Sciatic nerve (tissue), 2 donors: Measurements from ENCODE around the gene EPB41L4A. TPM values are rescaled to one million over a fixed set of nuclear protein-coding genes. Genes with fewer than 3 reads are reported as not detected.
A peak's percentile ranks its signal among the peaks of the same experiment; 100 is the strongest.

ENCODE experiments used
- ATAC-seq: fragments of 200-7000 bp; cut with Tn5 transposase; one replicate; pipeline ENCODE4 v1.9.1; 2020; ENCODE audit warnings: mild to moderate bottlenecking, moderate library complexity
- DNase-seq: peaks from one replicate; pipeline ENCODE4 v3.0.0-alpha.2; 2020; ENCODE audit warnings: low spot score
- intact Hi-C: fragments of 100-400 bp; cut with DNase I; formaldehyde crosslinking; loops from one replicate; pipeline ENCODE4 v1.14.2; 2022
- total RNA-seq: library from RNA; stranded (reverse); fragmentation: NEBNext Ultra II Directional; extraction: Animal tissue kit (Norgen Biotek cat#: 25700); gene quantifications from one replicate; pipeline ENCODE4 v1.2.1, GENCODE V29; 2021
- donor health status: DM: no; HTN: no; CAD: no.
- donor health status: DM: no; HTN: no; CAD: no.

EPB41L4A gene
- total RNA-seq, 1 donor from 2014 or later: 29.4 TPM

DNA sequence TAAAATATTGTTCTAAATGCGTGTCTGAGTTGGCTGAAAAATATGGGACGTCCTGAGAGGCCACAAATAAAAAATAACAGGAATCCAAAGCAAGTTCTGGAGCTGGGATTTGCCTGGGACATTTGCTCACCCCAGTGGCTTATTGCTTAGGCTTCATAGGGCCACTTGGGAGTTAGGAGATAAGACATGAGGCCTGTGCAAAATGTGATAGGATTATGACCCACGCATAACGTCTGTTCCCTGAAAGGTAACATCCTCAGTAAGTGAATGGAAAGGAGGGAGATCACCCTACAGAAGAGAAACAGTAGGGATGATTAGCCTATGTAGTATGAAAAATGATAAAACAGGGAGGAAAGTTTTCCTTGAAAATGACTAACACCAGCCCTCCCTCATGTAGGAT, 269.4 kb downstream of the EPB41L4A start:
- DNase-seq: no peak
- intact Hi-C loops: no loop called here
- no peak for ATAC-seq

DNA sequence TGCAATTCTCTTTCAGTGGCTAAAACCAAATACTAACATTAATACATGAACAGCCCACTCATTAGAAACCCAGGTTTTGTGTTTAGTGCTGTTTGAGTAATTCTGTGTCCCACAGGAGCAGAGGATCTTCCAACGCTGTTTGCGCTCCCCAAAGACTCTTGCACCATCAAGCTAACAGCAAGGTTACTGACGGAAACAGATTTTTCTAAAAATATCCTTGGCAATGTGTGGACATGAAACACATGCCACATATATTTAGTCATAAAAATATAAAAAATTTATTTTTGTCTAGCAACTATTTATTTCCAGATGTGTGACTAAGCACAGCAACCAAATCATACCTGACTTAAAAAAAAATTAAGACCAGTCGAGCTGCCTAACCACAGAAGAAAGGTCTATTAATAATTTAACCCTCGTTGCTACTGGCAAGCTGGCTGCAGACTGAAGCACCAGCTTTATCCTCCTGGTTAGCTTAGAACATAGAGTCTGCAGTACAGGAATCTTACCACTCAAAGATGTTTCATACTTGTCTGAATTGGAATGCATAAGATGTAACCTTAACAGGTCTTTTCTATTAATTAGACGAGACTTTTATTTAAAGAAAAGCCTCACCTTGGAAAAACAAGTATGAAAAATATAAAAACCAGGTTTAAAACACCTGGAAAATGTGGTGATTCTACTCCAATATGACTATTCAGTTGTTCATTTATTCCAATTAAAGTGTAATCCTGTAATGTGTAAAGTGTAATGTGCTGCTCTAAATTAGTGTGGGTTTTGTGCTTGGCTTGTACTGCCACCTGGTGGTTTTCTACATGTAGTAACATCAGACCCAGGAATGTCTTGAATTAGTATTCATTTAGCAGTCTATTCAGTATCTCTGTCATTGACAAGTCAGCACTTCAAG, 272.5 kb downstream of the EPB41L4A start:
- intact Hi-C loops: no loop called here
- DNase-seq: peak; percentile 68
- peak; percentile 96 for ATAC-seq

DNA sequence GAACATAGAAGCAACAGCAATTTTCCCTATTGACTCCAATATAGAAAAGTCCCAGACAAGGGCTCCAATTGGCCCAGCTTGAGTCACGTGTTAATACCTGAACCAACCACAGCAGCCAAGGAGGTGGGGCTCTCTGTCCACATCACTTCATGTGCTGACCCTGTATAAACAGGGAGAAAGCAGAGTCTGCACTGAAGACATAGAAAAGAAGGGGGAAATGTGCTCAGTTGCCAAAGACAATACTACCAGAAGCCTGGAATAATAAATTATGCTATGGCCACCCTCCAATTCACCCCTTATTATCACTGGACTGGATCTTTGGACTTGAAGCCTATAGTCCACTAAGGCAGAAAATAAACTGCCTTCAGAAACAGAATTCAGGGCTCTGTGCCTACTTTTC, 275.4 kb downstream of the EPB41L4A start:
- intact Hi-C loops: loop anchor here (5.0 kb wide), 1 partner anchor 596 kb away; no protein-coding TSS in a partner anchor
- ATAC-seq (no peak), DNase-seq (no peak)

DNA sequence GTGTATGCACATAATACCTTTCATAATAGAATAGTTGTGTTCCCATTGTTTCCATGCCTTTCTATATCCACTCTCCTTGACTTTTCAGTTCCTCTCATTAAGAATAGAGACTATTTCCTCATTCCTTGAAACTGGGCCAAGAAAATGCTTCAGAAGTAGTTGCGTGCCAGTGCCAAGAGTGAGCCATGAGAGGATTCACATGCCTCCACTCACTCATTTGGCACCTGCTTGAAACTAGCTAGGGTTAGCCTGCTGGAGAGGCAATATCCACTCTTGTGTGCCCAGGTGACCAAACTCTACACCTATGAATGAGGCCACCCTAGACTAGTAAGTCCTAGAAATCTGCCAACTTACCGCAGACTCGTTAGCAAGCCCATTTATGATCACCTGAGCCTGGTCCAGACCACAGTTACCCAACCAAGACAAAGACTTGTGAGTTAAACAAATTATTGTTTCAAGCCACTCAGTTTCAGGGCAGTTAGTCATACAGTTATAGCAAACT, 276.3 kb downstream of the EPB41L4A start:
- no peak for ATAC-seq
- no peak for DNase-seq
- intact Hi-C loops: loop anchor here (5.0 kb wide), 1 partner anchor 596 kb away; no protein-coding TSS in a partner anchor

DNA sequence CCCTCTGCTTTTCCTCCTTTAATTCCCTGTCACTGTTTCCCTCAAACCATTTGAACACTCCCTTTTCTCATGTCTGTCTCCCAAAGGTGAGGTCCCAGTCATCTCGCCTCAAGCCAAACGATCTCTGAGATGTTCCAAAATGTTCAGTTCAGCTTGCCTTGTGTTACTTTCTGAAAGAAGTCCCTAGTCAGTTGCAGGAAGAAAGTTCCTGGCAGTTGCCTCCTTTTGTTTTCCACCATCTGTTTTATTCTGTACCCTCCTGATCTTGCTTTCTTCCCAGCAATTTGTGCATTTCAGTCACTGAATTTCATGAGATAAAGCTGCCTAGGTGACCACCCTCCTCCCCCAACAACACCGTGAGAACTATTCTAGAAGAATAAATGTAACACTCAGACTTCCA, 277.5 kb downstream of the EPB41L4A start:
- DNase-seq: no peak
- intact Hi-C loops: loop anchor here (5.0 kb wide), 1 partner anchor 594 kb away; no protein-coding TSS in a partner anchor
- no peak for ATAC-seq

DNA sequence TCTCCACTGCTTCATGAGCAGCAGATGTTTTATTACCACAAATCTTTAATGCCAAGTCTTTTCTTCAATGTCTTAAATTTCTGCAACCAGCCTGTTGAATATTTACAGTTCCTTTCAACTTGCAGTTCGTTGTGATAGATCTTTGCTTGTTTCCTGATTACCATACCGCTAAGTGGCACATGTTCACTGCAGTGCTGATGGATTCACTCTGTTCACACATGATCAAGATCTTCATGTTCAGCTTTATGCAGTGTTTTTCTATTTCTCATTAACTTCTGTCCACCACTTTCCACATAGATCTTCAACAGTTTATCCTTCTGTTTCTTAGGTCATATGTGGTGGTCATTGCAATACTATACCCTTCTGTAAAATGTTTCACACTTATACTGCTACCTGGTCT, 280.6 kb downstream of the EPB41L4A start:
- intact Hi-C loops: no loop called here
- no peak for ATAC-seq
- no peak for DNase-seq

DNA sequence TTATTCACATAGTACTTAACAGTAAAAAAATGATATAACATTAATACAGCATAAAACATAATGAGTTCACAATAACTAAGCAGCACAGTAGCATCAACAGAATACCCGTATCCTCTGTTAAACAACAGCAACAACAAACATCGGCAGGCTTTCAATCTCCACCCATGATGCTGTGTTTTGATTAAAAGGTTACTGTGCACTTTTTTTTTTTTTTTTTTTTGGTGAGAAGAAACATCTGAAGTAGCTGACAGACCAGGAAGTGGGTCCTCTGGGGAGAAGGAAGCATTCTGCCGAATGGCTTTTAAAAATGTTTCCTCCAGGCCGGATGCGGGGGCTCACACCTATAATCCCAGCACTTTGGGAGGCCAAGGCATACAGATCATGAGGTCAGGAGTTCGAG, 282.3 kb downstream of the EPB41L4A start:
- DNase-seq (no peak), ATAC-seq (no peak)
- intact Hi-C loops: no loop called here

DNA sequence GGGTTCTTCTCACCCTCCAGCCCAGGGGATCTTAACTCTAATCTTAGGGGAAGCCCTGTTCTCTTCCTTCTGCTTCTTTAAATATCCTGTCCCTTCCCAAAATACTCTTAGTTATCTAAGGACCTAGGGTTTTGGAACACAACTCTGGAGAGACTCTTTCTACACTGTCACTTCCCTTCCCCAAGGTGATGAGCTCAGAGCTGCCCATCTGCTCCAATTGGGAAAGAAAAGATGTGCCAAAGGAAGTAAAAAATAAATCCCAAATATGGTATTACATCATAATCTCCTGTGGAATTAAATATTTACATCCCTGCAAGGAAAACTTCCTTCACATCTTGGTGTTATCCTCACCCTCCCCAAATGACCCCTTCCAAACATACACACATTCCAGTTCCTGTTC, 291.2 kb downstream of the EPB41L4A start:
- DNase-seq (no peak), ATAC-seq (no peak)
- intact Hi-C loops: no loop called here

DNA sequence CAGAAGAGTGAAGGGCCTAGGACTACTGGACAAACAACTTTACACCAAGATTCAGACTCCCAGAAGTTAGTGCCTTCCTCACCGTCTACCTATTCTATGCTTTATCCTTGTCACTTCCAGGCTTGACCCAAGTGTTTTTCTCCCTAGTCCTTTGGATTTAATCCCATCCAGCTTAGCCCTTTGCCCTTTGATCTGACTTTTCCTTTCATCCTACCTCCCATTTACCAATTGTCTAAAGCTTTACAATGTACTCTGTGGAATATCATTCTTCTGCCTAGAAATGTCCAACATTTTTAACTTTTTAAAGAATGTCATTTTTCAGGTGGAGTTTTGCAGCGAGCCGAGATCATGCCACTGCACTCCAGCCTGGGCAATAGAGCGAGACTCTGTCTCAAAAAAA, 292.1 kb downstream of the EPB41L4A start:
- ATAC-seq: no peak
- no peak for DNase-seq
- intact Hi-C loops: no loop called here

DNA sequence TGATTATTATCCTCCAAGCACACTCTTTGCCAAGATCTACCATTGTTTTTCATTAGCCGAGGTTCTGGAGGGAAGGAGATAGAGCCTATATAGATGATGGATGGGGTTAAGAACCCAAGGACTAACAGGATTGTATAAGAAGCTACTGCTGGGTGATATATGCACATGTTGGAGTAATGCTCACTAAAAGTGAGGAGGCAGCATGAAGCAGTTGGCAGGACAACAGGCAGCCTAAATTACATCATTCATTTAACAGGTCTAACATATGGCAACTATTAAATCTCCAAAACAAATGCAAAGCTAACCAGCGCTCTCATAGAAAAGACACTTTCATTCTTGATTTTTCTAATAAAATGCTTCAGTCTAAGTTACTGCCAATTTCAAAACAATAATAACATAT, 293.2 kb downstream of the EPB41L4A start:
- ATAC-seq: no peak
- no peak for DNase-seq
- intact Hi-C loops: no loop called here

DNA sequence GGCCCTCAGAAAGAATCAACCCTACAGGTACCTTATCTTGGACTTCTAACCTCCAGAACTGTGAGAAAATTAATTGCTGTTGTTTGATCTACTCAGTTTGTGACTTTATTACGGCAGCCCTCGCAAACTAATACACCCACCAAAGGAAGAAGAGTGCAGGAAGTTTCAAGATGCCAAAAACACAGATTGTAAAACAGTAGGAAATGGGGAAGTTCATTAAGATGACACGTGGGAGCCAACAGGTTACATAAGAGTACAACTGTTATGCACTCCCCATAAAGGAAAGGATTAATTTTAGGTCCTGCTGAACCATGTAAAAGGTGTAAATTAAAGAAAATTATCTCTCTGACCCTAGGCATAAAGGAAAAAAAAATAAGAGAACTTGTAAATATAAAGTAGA, 294.3 kb downstream of the EPB41L4A start:
- DNase-seq: no peak
- no peak for ATAC-seq
- intact Hi-C loops: no loop called here

DNA sequence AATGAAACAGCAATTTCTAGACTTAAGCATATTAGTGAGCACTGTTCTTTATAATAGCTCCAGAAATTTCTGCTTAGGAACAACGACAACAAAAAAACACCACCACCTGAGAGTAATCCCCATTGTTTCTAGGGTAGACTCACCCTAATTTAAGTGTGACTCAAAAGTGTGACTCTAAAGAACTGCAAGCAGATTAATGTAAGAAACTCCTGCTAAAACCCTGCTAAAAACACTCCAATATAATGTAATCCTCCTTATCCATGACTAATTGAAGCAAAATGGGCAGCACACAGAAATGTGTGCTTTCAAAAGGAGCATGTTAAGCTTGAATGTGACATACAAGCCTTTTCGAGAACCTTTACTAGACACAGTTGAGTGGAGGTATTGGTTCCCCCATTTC, 296.0 kb downstream of the EPB41L4A start:
- DNase-seq (no peak), ATAC-seq (no peak)
- intact Hi-C loops: no loop called here

DNA sequence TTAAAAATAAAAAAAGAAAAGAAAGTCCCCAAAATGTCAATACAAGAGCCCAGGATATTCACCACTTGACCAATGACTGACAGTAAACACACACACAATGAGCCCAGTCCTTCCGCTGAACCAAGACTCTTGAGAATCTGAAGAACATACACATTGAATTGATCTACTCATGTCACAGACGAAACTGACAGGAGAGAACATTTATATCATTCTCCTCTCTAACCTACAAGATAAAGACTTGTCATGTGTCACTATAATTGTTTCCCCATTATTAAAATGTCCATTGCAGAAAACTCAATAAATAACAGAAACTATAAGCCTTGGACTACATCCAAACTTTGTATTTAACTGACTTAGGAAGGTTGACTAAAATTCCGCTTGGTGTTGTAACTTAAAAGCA, 296.7 kb downstream of the EPB41L4A start:
- intact Hi-C loops: no loop called here
- DNase-seq (no peak), ATAC-seq (no peak)

DNA sequence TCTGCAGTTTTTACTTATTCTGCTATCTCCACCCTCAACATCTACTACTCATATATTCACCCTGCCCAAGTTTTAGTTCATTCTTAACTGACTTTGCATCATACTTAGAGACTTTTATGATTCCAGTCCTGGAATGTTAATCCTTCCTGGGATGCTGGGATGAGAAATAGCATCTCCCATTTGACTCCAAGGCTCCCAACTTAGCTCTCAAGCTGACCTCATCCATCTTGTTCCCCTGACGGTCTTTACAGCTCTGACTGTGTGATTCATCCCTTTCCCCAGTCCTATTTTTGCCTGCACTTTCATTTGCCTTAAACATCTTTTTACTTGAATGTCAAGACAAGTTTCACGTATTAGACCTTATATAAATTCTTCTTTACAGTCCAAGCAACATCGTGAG, 297.8 kb downstream of the EPB41L4A start:
- no peak for ATAC-seq
- intact Hi-C loops: no loop called here
- no peak for DNase-seq

DNA sequence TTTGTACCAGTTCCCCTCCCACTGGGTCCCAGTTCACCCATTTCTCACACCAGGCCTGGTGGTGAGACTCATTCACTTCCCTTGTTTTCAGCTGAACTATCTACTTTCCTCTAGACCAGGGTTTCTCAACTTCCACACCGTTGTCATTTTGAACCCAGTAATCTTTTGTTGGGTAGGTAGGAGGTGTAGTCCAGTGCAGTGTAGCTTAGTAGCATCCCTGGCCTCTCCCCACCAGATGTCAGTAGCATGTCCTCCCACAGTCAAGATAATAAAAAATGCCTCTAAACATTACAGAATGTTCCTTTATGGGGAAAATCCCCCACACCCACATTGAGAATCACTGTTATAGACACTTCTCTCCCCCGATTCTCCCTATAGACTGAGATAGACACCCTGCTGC, 299.1 kb downstream of the EPB41L4A start:
- DNase-seq (no peak), ATAC-seq (no peak)
- intact Hi-C loops: no loop called here

DNA sequence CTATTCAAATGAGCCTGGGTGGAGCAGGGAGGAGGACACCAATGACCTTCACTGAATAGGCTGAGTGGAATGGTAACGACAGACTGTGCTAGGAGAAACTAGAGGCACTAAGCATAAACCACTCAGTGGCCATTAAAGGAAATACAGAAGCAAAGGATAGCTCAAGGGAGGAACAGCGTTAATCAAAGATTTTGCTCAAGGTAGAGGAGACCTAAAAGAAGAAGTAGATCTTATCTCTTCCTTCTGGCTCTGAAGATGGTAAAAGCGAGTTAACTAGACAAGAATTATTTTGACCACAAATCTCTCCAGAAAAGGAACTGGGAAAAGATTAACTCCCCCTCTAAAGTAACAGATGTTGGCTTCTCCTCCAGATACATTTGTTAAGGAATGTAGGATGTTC, 299.6 kb downstream of the EPB41L4A start:
- DNase-seq (no peak), ATAC-seq (no peak)
- intact Hi-C loops: no loop called here

DNA sequence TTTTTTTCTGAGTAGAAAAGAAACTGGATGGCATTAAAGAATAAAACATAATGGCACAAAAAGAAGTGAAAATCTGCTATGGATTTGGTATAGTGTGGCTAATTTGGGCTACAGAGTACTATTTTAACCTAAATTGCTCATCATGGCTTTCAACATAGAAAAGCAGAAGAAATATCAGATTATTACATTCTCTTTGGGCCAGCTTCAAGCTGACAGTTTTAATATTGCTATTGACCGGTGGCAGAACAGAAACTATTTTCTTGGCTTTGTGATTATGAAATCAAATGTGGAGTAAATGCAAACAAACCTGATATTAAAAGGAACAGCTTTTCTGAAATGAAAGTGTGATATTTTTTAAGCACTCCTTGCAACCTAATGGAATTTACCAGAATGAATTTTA, 301.5 kb downstream of the EPB41L4A start:
- ATAC-seq: no peak
- intact Hi-C loops: no loop called here

DNA sequence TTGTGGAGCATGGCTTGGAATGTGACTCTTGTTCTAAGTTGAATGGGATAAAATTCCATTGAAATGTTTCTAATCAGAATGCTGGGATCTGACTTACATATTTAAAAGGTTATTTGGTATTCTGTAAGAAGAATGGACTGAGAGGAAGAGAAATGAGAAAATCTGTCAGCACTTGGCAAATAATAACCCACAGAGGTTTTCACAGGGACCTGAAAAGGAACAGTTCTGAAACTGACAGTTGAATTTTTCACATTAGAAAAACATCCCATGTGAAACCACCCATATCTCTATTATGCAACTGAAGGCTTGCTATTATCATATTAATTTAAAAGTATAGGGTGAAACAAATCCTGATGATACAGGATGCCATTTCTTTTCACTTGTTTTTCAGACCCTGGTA, 302.7 kb downstream of the EPB41L4A start:
- DNase-seq (no peak), ATAC-seq (no peak)
- intact Hi-C loops: no loop called here

More for the DNA sequence above, 301.5 kb downstream of the EPB41L4A start:
- no peak for DNase-seq

DNA sequence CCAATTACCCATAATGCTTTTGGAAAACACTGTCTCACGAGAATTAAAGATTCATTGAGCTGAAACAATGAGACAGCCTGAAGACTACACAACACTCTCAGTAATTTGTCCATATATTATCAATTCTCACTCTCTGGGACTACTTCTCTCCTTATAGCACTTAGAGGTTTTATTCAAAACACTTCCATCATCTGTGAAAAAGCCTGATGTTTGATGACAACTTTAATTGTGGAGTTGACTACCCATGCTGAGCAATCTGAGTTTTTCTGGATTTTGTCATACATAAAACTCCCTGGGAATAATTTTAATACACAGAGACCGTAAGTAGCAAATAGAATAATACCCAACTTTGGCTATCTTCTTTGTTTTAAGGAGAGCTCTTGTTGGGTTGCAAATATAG, 305.5 kb downstream of the EPB41L4A start:
- ATAC-seq: no peak
- DNase-seq: no peak
- intact Hi-C loops: no loop called here
